Measurements from ENCODE around the gene EBI3.
"Not testable (repeated sequence)": the region's sequence is repeated elsewhere in the genome, so short reads cannot be mapped to it uniquely, and the experiment has no call there.

DNA sequence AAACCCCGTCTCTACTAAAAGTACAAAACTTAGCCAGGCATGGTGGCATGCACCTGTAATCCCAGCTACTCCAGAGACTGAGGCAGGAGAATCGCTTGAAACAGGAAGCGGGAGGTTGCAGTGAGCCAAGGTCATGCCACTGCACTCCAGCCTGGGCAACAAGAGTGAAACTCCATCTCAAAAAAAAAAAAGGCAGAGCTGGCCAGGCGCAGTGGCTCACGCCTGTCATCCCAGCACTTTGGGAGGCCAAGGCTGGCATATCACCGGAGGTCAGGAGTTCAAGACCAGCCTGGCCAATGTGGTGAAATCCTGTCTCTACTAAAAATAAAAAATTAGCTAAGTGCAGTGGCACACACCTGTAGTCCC, 45.0 kb downstream of the EBI3 start:
- not testable (repeated sequence) for TF ChIP-seq POLR2AphosphoS5 (IDR thresholded peaks at IDR 0.05; ENCODE audit: insufficient read depth in 1 of 2, low read depth in 1 of 2); POLR2A (IDR thresholded peaks at IDR 0.05)
- TF ChIP-seq, protein P1, sequence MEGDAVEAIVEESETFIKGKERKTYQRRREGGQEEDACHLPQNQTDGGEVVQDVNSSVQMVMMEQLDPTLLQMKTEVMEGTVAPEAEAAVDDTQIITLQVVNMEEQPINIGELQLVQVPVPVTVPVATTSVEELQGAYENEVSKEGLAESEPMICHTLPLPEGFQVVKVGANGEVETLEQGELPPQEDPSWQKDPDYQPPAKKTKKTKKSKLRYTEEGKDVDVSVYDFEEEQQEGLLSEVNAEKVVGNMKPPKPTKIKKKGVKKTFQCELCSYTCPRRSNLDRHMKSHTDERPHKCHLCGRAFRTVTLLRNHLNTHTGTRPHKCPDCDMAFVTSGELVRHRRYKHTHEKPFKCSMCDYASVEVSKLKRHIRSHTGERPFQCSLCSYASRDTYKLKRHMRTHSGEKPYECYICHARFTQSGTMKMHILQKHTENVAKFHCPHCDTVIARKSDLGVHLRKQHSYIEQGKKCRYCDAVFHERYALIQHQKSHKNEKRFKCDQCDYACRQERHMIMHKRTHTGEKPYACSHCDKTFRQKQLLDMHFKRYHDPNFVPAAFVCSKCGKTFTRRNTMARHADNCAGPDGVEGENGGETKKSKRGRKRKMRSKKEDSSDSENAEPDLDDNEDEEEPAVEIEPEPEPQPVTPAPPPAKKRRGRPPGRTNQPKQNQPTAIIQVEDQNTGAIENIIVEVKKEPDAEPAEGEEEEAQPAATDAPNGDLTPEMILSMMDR (IDR thresholded peaks at IDR 0.05), result not testable (repeated sequence)

All from vagina (tissue), 2 donors.